H1 (cell line): ENCODE measurements around the gene TMEM222. TPM values are rescaled to one million over a fixed set of nuclear protein-coding genes. Genes with fewer than 3 reads are reported as not detected.

Experiments
- CTCF ChIA-PET: fragments of 300-600 bp; sonication (Branson Sonifier 250); formaldehyde crosslinking; loops from one replicate; lab custom pipeline; 2021; ENCODE audit not compliant: partially characterized antibody; lab: Charles Lee
- POLR2A ChIA-PET: fragments of 300-600 bp; sonication (Branson Sonifier 250); formaldehyde crosslinking; loops from one replicate; lab custom pipeline; 2021; ENCODE audit warnings: inconsistent platforms; ENCODE audit not compliant: partially characterized antibody; lab: Charles Lee
- DNase-seq, 2 experiments: peaks; one replicate each; pipeline versions ENCODE4 v3.0.0 to v3.0.0-alpha.2; 2010 to 2022; ENCODE audit warnings: low spot score in 2 of 2, low read depth in 1 of 2, mixed read lengths in 1 of 2
- FAIRE-seq: peaks from 2 replicates; lab custom pipeline; 2011; peaks lifted over from hg19 to GRCh38; lab: Jason Lieb, UNC
- H2AFZ ChIP-seq: 2 replicates; pipeline ENCODE4 v1.8.1; 2012; ENCODE audit warnings: low read length, inconsistent platforms
- H2AK5ac ChIP-seq: 2 replicates; pipeline ENCODE4 v1.6.1; 2013; ENCODE audit warnings: low read depth, low read length
- H2BK120ac ChIP-seq: replicated peaks from 2 replicates; pipeline ENCODE3; 2013; ENCODE audit warnings: low read depth, low read length, inconsistent platforms
- H2BK12ac ChIP-seq: 2 replicates; pipeline ENCODE4 v1.6.1; 2013; ENCODE audit warnings: low read depth, low read length
- H2BK15ac ChIP-seq: 2 replicates; pipeline ENCODE4 v1.6.1; 2013; ENCODE audit warnings: low read length
- H2BK20ac ChIP-seq: 2 replicates; pipeline ENCODE4 v1.6.1; 2013; ENCODE audit warnings: low read length
- H2BK5ac ChIP-seq: 2 replicates; pipeline ENCODE4 v1.6.1; 2013; ENCODE audit warnings: low read depth, low read length
- H3K14ac ChIP-seq: 2 replicates; pipeline ENCODE4 v1.6.1; 2013; ENCODE audit warnings: inconsistent platforms; ENCODE audit not compliant: insufficient read length
- H3K18ac ChIP-seq: 2 replicates; pipeline ENCODE4 v1.6.1; 2013; ENCODE audit warnings: low read length; ENCODE audit errors: extremely low read depth
- H3K23ac ChIP-seq: 2 replicates; pipeline ENCODE4 v1.6.1; 2013; ENCODE audit warnings: inconsistent platforms; ENCODE audit not compliant: insufficient read length
- H3K23me2 ChIP-seq: 2 replicates; pipeline ENCODE4 v1.6.1; 2013; ENCODE audit warnings: low read depth, low read length
- H3K27ac ChIP-seq: 2 replicates; pipeline ENCODE4 v1.6.1; 2011; ENCODE audit warnings: low read depth, low read length, inconsistent platforms
- H3K27me3 ChIP-seq, 4 experiments: replicated peaks in 1 of 4; 1 replicate in 1 of 4; 2 replicates in 3 of 4; pipeline versions ENCODE4 v1.6.1 to v1.8.1; 2011 to 2013; ENCODE audit warnings: low read length in 3 of 4, mild to moderate bottlenecking in 3 of 4, inconsistent platforms in 2 of 4, mixed read lengths in 2 of 4, moderate library complexity in 1 of 4; ENCODE audit not compliant: control insufficient read depth in 3 of 4, insufficient read depth in 3 of 4; ENCODE audit errors: extremely low read depth in 1 of 4
- H3K36me3 ChIP-seq, 4 experiments: 2 replicates each; pipeline versions ENCODE4 v1.6.1 to v1.8.1; 2011 to 2013; ENCODE audit warnings: mild to moderate bottlenecking in 4 of 4, low read length in 3 of 4, moderate library complexity in 2 of 4, control low read depth in 1 of 4, inconsistent platforms in 1 of 4; ENCODE audit not compliant: insufficient read depth in 4 of 4, control insufficient read depth in 2 of 4
- H3K4ac ChIP-seq: replicated peaks from 2 replicates; pipeline ENCODE3; 2013; ENCODE audit warnings: low read length, low read depth, mixed read lengths, inconsistent platforms; ENCODE audit not compliant: insufficient read length
- H3K4me1 ChIP-seq, 4 experiments: replicated peaks in 1 of 4; 1 replicate in 1 of 4; 2 replicates in 3 of 4; pipeline versions ENCODE4 v1.6.1 to v1.8.1; 2011 to 2013; ENCODE audit warnings: low read length in 3 of 4, inconsistent platforms in 2 of 4, mixed read lengths in 1 of 4; ENCODE audit not compliant: insufficient read depth in 4 of 4, control insufficient read depth in 3 of 4
- H3K4me2 ChIP-seq, 2 experiments: 2 replicates each; pipeline versions ENCODE4 v1.6.1 to v1.8.1; 2011 to 2013; ENCODE audit warnings: low read depth in 2 of 2, low read length in 2 of 2, control low read depth in 1 of 2, inconsistent platforms in 1 of 2, mild to moderate bottlenecking in 1 of 2; ENCODE audit not compliant: insufficient read depth in 1 of 2
- H3K4me3 ChIP-seq, 4 experiments: fragments of 200-600, 300-600 bp in 1 of 4; sonication (generic), shearing (Covaris generic), sonication (Bioruptor Twin) in 1 of 4; 2 replicates each; pipeline versions ENCODE4 v1.5.1 to v1.8.1; 2011 to 2016; ENCODE audit warnings: low read length in 4 of 4, low read depth in 3 of 4, control low read depth in 2 of 4, inconsistent platforms in 2 of 4, mild to moderate bottlenecking in 2 of 4, mixed read lengths in 1 of 4, moderate library complexity in 1 of 4; ENCODE audit not compliant: insufficient read depth in 2 of 4; ENCODE audit errors: extremely low read depth in 1 of 4
- H3K56ac ChIP-seq: replicated peaks from 2 replicates; pipeline ENCODE3; 2013; ENCODE audit warnings: low read depth, mild to moderate bottlenecking, mixed read lengths, low read length, inconsistent platforms; ENCODE audit not compliant: insufficient read length
- H3K79me1 ChIP-seq: 2 replicates; pipeline ENCODE4 v1.6.1; 2013; ENCODE audit warnings: low read depth, low read length, control low read depth
- H3K79me2 ChIP-seq, 2 experiments: 2 replicates each; pipeline versions ENCODE4 v1.6.1 to v1.8.1; 2012 to 2013; ENCODE audit warnings: low read length in 2 of 2, mild to moderate bottlenecking in 2 of 2, inconsistent platforms in 1 of 2; ENCODE audit not compliant: insufficient read depth in 2 of 2, control insufficient read depth in 1 of 2
- H3K9ac ChIP-seq, 4 experiments: replicated peaks in 1 of 4; 1 replicate in 1 of 4; 2 replicates in 3 of 4; pipeline versions ENCODE4 v1.6.1 to v1.8.1; 2011 to 2013; ENCODE audit warnings: low read depth in 3 of 4, low read length in 3 of 4, control low read depth in 2 of 4, mild to moderate bottlenecking in 2 of 4, moderate library complexity in 2 of 4, inconsistent platforms in 1 of 4; ENCODE audit errors: extremely low read depth in 1 of 4
- H3K9me3 ChIP-seq, 2 experiments: 2 replicates each; pipeline versions ENCODE4 v1.6.1 to v1.8.1; 2012 to 2013; ENCODE audit warnings: mild to moderate bottlenecking in 2 of 2, moderate library complexity in 2 of 2, control low read depth in 1 of 2, inconsistent platforms in 1 of 2, low read depth in 1 of 2, low read length in 1 of 2, mixed read lengths in 1 of 2; ENCODE audit not compliant: insufficient read depth in 2 of 2
- H4K20me1 ChIP-seq, 2 experiments: replicated peaks in 1 of 2; 2 replicates each; pipeline versions ENCODE3 to v1.8.1; 2011 to 2013; ENCODE audit warnings: inconsistent platforms in 2 of 2, low read length in 2 of 2, mild to moderate bottlenecking in 1 of 2; ENCODE audit not compliant: insufficient read depth in 2 of 2, control insufficient read depth in 1 of 2
- H4K5ac ChIP-seq: 2 replicates; pipeline ENCODE4 v1.6.1; 2013; ENCODE audit warnings: low read length, low read depth, mixed read lengths, inconsistent platforms; ENCODE audit not compliant: insufficient read length
- H4K8ac ChIP-seq: 2 replicates; pipeline ENCODE4 v1.8.0; 2013; ENCODE audit warnings: mild to moderate bottlenecking, moderate library complexity, low read length, inconsistent platforms; ENCODE audit not compliant: insufficient read depth; ENCODE audit errors: extremely low read depth
- H4K91ac ChIP-seq: replicated peaks from 2 replicates; pipeline ENCODE3; 2013; ENCODE audit warnings: low read length, mixed read lengths, inconsistent platforms; ENCODE audit not compliant: insufficient read length
- CBX8 ChIP-seq: fragments of 300-800, 300-1000 bp; sonication (generic); IDR thresholded peaks from 2 replicates; pipeline ENCODE4 v1.7.1; 2016; ENCODE audit warnings: low read depth, low read length, borderline replicate concordance
- EZH2 ChIP-seq: fragments of 200-600 bp; sonication (generic); IDR thresholded peaks from 2 replicates; pipeline ENCODE4 v1.7.1; 2012; ENCODE audit warnings: low read depth, mild to moderate bottlenecking, moderate library complexity, low read length, inconsistent platforms; ENCODE audit not compliant: severe bottlenecking
- JUND ChIP-seq: IDR thresholded peaks from 2 replicates; pipeline ENCODE4 v1.6.1; 2011; ENCODE audit warnings: mild to moderate bottlenecking, improper control_type of control experiment, low read length
- KDM5A ChIP-seq: fragments of 200-600 bp; IDR thresholded peaks from 2 replicates; pipeline ENCODE4 v1.7.1; 2012; ENCODE audit warnings: mild to moderate bottlenecking, low read length, inconsistent platforms, mixed read lengths
- POLR2AphosphoS5 ChIP-seq: IDR thresholded peaks from 2 replicates; pipeline ENCODE4 v1.6.1; 2011; ENCODE audit warnings: low read depth, low read length
- SP1 ChIP-seq: IDR thresholded peaks from 2 replicates; pipeline ENCODE4 v1.6.1; 2011; ENCODE audit warnings: low read depth, low read length
- TEAD4 ChIP-seq: IDR thresholded peaks from 2 replicates; pipeline ENCODE4 v1.6.1; 2012; ENCODE audit warnings: low read depth, low read length, inconsistent platforms, mixed read lengths
- WGBS, 2 experiments: shearing (Covaris generic) in 1 of 2; methylation state at CpG; one replicate each; pipeline versions ENCODE4 v1.1.6 to v1.1.7; 2013 to 2015; ENCODE audit warnings: low lambda C conversion rate in 2 of 2, mixed read lengths in 2 of 2, inconsistent platforms in 1 of 2, low coverage in 1 of 2, missing lambda C conversion rate in 1 of 2; ENCODE audit not compliant: insufficient replicate concordance in 2 of 2, insufficient coverage in 1 of 2, insufficient read length in 1 of 2; ENCODE audit errors: extremely low coverage in 1 of 2, missing lambda C conversion rate in 1 of 2; 5-methylcytosine and 5-hydroxymethylcytosine counted together
- polyA plus RNA-seq, 7 experiments: library from polyadenylated mRNA; depleted of rRNA in 3 of 7; stranded (reverse) in 5 of 7; unstranded in 2 of 7; fragments of >200 nt in 5 of 7; fragments of 200-250 nt in 2 of 7; gene quantifications; 1 replicate in 5 of 7; 2 replicates in 1 of 7; 4 replicates in 1 of 7; pipeline versions ENCODE4 v1.2.1 to v1.2.3, GENCODE V29; 2011 to 2013; ENCODE audit warnings: missing spikeins in 2 of 7, mixed read lengths in 2 of 7
- total RNA-seq: library from RNA; stranded (reverse); fragmentation: NEBNext Ultra II Directional; extraction: Animal tissue kit (Norgen Biotek cat#: 25700); gene quantifications from 2 replicates; pipeline ENCODE4 v1.2.1, GENCODE V29; 2021
- TF ChIP-seq, protein P1 (sequence below): IDR thresholded peaks from 2 replicates; pipeline ENCODE4 v1.6.1; 2011; ENCODE audit warnings: low read depth, mild to moderate bottlenecking, low read length; ENCODE audit not compliant: insufficient read depth

The TMEM222 gene
- total and polyA plus RNA-seq, 2 of the 8 experiments (the other 6 are each of a cell fraction or from before 2014, with no cell fraction given): 27.0 to 51.8 TPM

DNA sequence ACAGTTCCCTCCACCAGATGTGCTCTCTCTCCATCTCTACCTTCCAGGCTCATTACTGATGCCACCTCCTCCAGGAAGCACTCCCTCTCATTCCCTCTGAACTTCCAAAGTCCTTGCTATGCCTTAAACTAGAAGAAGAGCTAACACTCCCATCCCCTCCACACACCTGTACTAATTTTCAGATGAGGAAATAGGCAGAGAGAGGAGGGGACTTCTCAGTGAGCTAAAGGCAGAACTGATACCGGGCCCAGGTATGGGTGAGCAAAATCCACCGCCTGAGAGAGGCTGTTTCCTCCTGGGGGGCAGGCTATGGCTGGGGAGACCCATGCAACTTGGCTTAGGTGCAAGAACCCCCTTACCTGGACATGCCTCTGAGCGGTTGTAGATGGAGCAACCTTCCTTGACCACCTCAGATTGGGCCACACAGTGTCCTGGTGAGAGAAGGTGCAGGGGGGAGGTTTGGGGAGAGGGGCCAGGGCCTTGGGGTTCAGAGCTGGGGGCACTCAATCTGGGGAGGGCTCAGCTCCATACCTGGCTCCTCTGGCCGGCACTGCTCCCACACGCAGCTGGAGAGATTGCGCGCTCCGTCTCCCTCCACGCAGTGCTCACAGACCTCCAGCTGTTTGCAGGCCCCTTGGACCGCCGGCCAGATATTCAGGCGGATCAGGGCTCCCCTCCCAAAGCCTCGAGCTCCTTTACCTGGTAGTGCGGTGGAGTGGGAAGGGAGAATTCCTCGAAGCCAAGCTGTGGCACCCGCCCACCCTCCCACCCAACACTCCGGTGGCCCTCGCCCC lies 60.2 kb downstream of the TMEM222 start:
- H3K79me1 ChIP-seq: no peaks in the 10 kb centered on the region
- no peak overlapping the region for H2BK15ac ChIP-seq
- no peak overlapping the region for H3K9ac ChIP-seq
- no peak overlapping the region for H4K5ac ChIP-seq
- no peak overlapping the region for H2AFZ ChIP-seq
- no peak overlapping the region for H3K23ac ChIP-seq
- H2BK120ac ChIP-seq: no peak overlapping the region
- no peaks in the 10 kb centered on the region for H3K9me3 ChIP-seq
- no peaks in the 10 kb centered on the region for H4K20me1 ChIP-seq
- TF ChIP-seq CBX8 (no peak), POLR2AphosphoS5 (no peak), SP1 (no peak), TEAD4 (no peak), KDM5A (no peak), JUND (no peak), EZH2 (no peak)
- TF ChIP-seq, protein P1, sequence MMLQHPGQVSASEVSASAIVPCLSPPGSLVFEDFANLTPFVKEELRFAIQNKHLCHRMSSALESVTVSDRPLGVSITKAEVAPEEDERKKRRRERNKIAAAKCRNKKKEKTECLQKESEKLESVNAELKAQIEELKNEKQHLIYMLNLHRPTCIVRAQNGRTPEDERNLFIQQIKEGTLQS: no peak
- TF ChIP-seq, all 59 proteins: peak for 0
- H3K4ac ChIP-seq: no peak overlapping the region
- H4K91ac ChIP-seq: no peak overlapping the region
- no peaks in the 10 kb centered on the region for H3K36me3 ChIP-seq
- H3K56ac ChIP-seq: no peak overlapping the region
- H3K4me2 ChIP-seq: peak overlapping the region in 1 of 2 experiments; percentile 45; a peak in 2 of 4 replicates
- peak overlapping the region; percentile 39; the same call in 1 of the 2 replicates for H2BK12ac ChIP-seq
- WGBS, 2 experiments: 88% methylated on average over 9 of the region's 18 CpGs; no CpG with 5 or more reads in 1 of the 2 experiments
- no peak overlapping the region for H2BK5ac ChIP-seq
- no peak overlapping the region for H3K27ac ChIP-seq
- H3K23me2 ChIP-seq: peaks cover 4% of the 10 kb centered on the region; the same call in 1 of the 2 replicates
- H3K18ac ChIP-seq: no peak overlapping the region
- ChIA-PET CTCF (interaction anchor here (0.5 to 18.9 kb wide), 23 partner anchors 8 to 387 kb away, joined by 3 to 625 read pairs (median 3); partner anchors contain the start of genes AHDC1, FCN3, GPR3 and MAP3K6), POLR2A (interaction anchor here (1.0 to 3.7 kb wide), 11 partner anchors 12 to 385 kb away, joined by 3 to 18 read pairs (median 3); partner anchors contain the start of genes MAP3K6 and SLC9A1)
- H3K4me1 ChIP-seq: peaks cover 0 to 7% (median 0%) of the 10 kb centered on the region in 4 experiments; a peak in 2 of 7 replicates
- H3K14ac ChIP-seq: no peak overlapping the region
- no peaks in the 10 kb centered on the region for H3K79me2 ChIP-seq
- no peak overlapping the region for H2BK20ac ChIP-seq
- H3K27me3 ChIP-seq: peaks cover 0 to 16% (median 9%) of the 10 kb centered on the region in 4 experiments; a peak in 6 of 7 replicates
- no peak overlapping the region for H4K8ac ChIP-seq
- no peak for FAIRE-seq
- H2AK5ac ChIP-seq: no peak overlapping the region
- H3K4me3 ChIP-seq: peak overlapping the region in 2 of 4 experiments; percentile 36 to 74; a peak in 4 of 8 replicates
- DNase-seq: no peak
